K562 (cell line): ENCODE results near the gene HDHD5. TPM values are rescaled to one million over a fixed set of nuclear protein-coding genes. Genes with fewer than 3 reads are reported as not detected.

Experiments
- ATAC-seq: fragments of 200-7000 bp; cut with Tn5 transposase; 3 replicates; pipeline ENCODE4 v1.9.1; 2020; ENCODE audit warnings: moderate library complexity
- BruUV-seq: library from RNA; stranded (reverse); fragments of 400-500 nt; replicated peaks from 2 replicates; lab custom pipeline; 2021; lab: Mats Ljungman, UMichigan
- CTCF ChIA-PET: fragments of 300-600 bp; formaldehyde crosslinking; extraction: SDS; loops from one replicate; lab custom pipeline; 2021; ENCODE audit warnings: low intra/inter-chr PET ratio; lab: Yijun Ruan, JAX
- POLR2A ChIA-PET: fragments of 300-600, 350-650 bp; sonication (Branson Sonifier 250); formaldehyde crosslinking; extraction: SDS; loops from one replicate; lab custom pipeline; 2021; ENCODE audit warnings: antibody characterized with exemption, inconsistent platforms; lab: Yijun Ruan, JAX
- DNase-seq, 4 experiments: peaks; one replicate each; pipeline versions ENCODE4 v3.0.0 to v3.0.0-alpha.2; 2011 to 2018; ENCODE audit warnings: low spot score in 3 of 4, mixed read lengths in 3 of 4; ENCODE audit errors: extremely low read depth in 1 of 4
- FAIRE-seq: peaks from 2 replicates; lab custom pipeline; 2011; peaks lifted over from hg19 to GRCh38; lab: Jason Lieb, UNC
- H2AFZ ChIP-seq: 2 replicates; pipeline ENCODE4 v1.6.0; 2011; ENCODE audit warnings: low read depth, low read length, control low read depth, inconsistent platforms
- H3K27ac ChIP-seq: fragments of 200-600 bp; 3 replicates; pipeline ENCODE4 v1.8.0; 2011; ENCODE audit warnings: low read depth, mild to moderate bottlenecking, control low read depth, inconsistent platforms, low read length, moderate library complexity, mixed read lengths; ENCODE audit errors: extremely low read depth
- H3K27me3 ChIP-seq, 2 experiments: fragments of 300-600 bp in 1 of 2; 2 replicates in 1 of 2; 3 replicates in 1 of 2; pipeline versions ENCODE4 v1.6.0 to v1.8.0; 2011; ENCODE audit warnings: inconsistent platforms in 2 of 2, low read length in 2 of 2, mild to moderate bottlenecking in 1 of 2, mixed read lengths in 1 of 2, moderate library complexity in 1 of 2; ENCODE audit not compliant: control insufficient read depth in 2 of 2, insufficient read depth in 2 of 2
- H3K36me3 ChIP-seq: fragments of 300-600 bp; 3 replicates; pipeline ENCODE4 v1.8.0; 2011; ENCODE audit warnings: mild to moderate bottlenecking, low read length, inconsistent platforms; ENCODE audit not compliant: control insufficient read depth, insufficient read depth
- H3K4me1 ChIP-seq, 2 experiments: fragments of 200-600 bp in 1 of 2; replicated peaks in 1 of 2; 2 replicates in 1 of 2; 3 replicates in 1 of 2; pipeline versions ENCODE4 v1.5.1 to v1.8.0; 2011; ENCODE audit warnings: inconsistent platforms in 2 of 2, low read length in 2 of 2, mild to moderate bottlenecking in 1 of 2, mixed read lengths in 1 of 2, moderate library complexity in 1 of 2; ENCODE audit not compliant: control insufficient read depth in 2 of 2, insufficient read depth in 2 of 2
- H3K4me2 ChIP-seq: 2 replicates; pipeline ENCODE4 v1.6.1; 2011; ENCODE audit warnings: low read length, control low read depth, inconsistent platforms, mixed read lengths; ENCODE audit not compliant: insufficient read depth
- H3K4me3 ChIP-seq: fragments of 200-600 bp; sonication (generic), shearing (Covaris generic); 2 replicates; pipeline ENCODE4 v1.5.1; 2016; ENCODE audit warnings: control low read depth, inconsistent platforms
- H3K79me2 ChIP-seq: fragments of 200-600 bp; 3 replicates; pipeline ENCODE4 v1.8.0; 2011; ENCODE audit warnings: low read length, inconsistent platforms; ENCODE audit not compliant: control insufficient read depth, insufficient read depth
- H3K9ac ChIP-seq, 2 experiments: 2 replicates each; pipeline versions ENCODE4 v1.6.0 to v1.6.1; 2011; ENCODE audit warnings: low read depth in 2 of 2, low read length in 2 of 2, control low read depth in 1 of 2, inconsistent platforms in 1 of 2, mild to moderate bottlenecking in 1 of 2, mixed read lengths in 1 of 2; ENCODE audit not compliant: insufficient read depth in 1 of 2
- H3K9me1 ChIP-seq: one replicate; pipeline ENCODE4 v1.6.0; 2011; ENCODE audit warnings: inconsistent platforms, mild to moderate bottlenecking, low read length, moderate library complexity; ENCODE audit not compliant: control insufficient read depth, insufficient read depth
- H3K9me3 ChIP-seq: replicated peaks from 2 replicates; pipeline ENCODE4 v1.5.1; 2011; ENCODE audit warnings: low read depth, low read length, inconsistent platforms; ENCODE audit not compliant: control insufficient read depth, insufficient read depth
- H4K20me1 ChIP-seq: replicated peaks from 2 replicates; pipeline ENCODE4 v1.6.1; 2011; ENCODE audit warnings: low read length, inconsistent platforms, mixed read lengths; ENCODE audit not compliant: control insufficient read depth, insufficient read depth
- CBFA2T2 ChIP-seq: fragments of 450-650 bp; conservative IDR thresholded peaks from 2 replicates; pipeline ENCODE4 v1.6.1; 2017; ENCODE audit warnings: mild to moderate bottlenecking
- NR2C2 ChIP-seq, 2 experiments: fragments of 200-800 bp in 1 of 2; sonication (Bioruptor generic) in 1 of 2; sonication (generic) in 1 of 2; formaldehyde crosslinking in 1 of 2; IDR thresholded peaks; 2 replicates each; pipeline versions ENCODE4 v1.6.1 to v1.8.0; 2016 to 2022; ENCODE audit warnings: mild to moderate bottlenecking in 1 of 2, missing compliant biosample characterization in 1 of 2, missing genetic modification characterization in 1 of 2, missing genetic modification reagents in 1 of 2
- RHOXF2B ChIP-seq: fragments of 250-450 bp; sonication (Bioruptor Pico); conservative IDR thresholded peaks from 2 replicates; pipeline ENCODE4 v1.5.1; 2021
- SIN3A ChIP-seq, 2 experiments: fragments of 150-350 bp in 1 of 2; IDR thresholded peaks; 2 replicates each; pipeline ENCODE4 v1.6.1; 2011 to 2016; ENCODE audit warnings: borderline replicate concordance in 2 of 2, low read depth in 2 of 2, low read length in 2 of 2, mild to moderate bottlenecking in 2 of 2, moderate library complexity in 2 of 2; ENCODE audit not compliant: control insufficient read depth in 1 of 2
- TGIF2 ChIP-seq: sonication (generic); formaldehyde crosslinking; IDR thresholded peaks from 2 replicates; pipeline ENCODE4 v1.8.1; 2022; ENCODE audit warnings: mild to moderate bottlenecking, missing genetic modification reagents, moderate library complexity
- WHSC1 ChIP-seq: IDR thresholded peaks from one replicate; pipeline ENCODE4 v1.6.1; 2012; ENCODE audit warnings: low read length, control low read depth, inconsistent platforms
- ZNF75A ChIP-seq: fragments of 450-650 bp; formaldehyde crosslinking; IDR thresholded peaks from 2 replicates; pipeline ENCODE4 v1.4.0; 2020; ENCODE audit warnings: mild to moderate bottlenecking
- WGBS: fragments of 100-300 bp; shearing (Covaris generic); methylation state at CpG from one replicate; pipeline ENCODE4 v1.1.6; 2016; ENCODE audit warnings: low coverage, mixed read lengths; ENCODE audit not compliant: insufficient coverage; ENCODE audit errors: missing lambda C conversion rate; 5-methylcytosine and 5-hydroxymethylcytosine counted together
- in situ Hi-C: fragments of 300-500 bp; cut with MboI; formaldehyde crosslinking; loops from 4 replicates; pipeline ENCODE4 v1.15.0; 2018; ENCODE audit warnings: inconsistent platforms, mixed read lengths
- intact Hi-C: fragments of 100-400 bp; cut with micrococcal nuclease; formaldehyde crosslinking; loops from 2 replicates; pipeline ENCODE4 v1.14.2; 2022
- polyA plus RNA-seq, 8 experiments: library from polyadenylated mRNA; depleted of rRNA in 4 of 8; stranded (reverse) in 5 of 8; unstranded in 3 of 8; fragments of >200 nt; fragmentation: Nextera tagmentation in 2 of 8; fragmentation: Illumina TruSeq in 1 of 8; extraction: Ambion mirVana in 2 of 8; extraction: Trizol in 1 of 8; gene quantifications; 2 replicates each; pipeline versions ENCODE4 v1.2.1 to v1.2.3, GENCODE V29; 2011 to 2014; ENCODE audit warnings: inconsistent platforms in 1 of 8, missing spikeins in 1 of 8
- total RNA-seq, 7 experiments: library from RNA; depleted of rRNA in 6 of 7; stranded (reverse); fragments of >200 nt in 6 of 7; fragmentation: Illumina TruSeq in 2 of 7; extraction: Trizol in 2 of 7; gene quantifications; 2 replicates each; pipeline versions ENCODE4 v1.2.1 to v1.2.3, GENCODE V29; 2011 to 2021; ENCODE audit warnings: low replicate concordance in 1 of 7

Gene HDHD5
- total and polyA plus RNA-seq, 9 of the 15 experiments (the other 6 are each of a cell fraction or from before 2014, with no cell fraction given) = 1.6 to 36.6 (median 24.2) TPM

- FAIRE-seq = no peak
- Histone ChIP-seq H3K79me2 (no peaks in the 10 kb centered on the region), H4K20me1 (peaks cover 11% of the 10 kb centered on the region; the same call in 1 of the 2 replicates), H2AFZ (no peak overlapping the region), H3K4me3 (no peak overlapping the region), H3K27ac (no peak overlapping the region), H3K4me2 (no peak overlapping the region), H3K36me3 (peaks cover 50% of the 10 kb centered on the region; the same call in 2 of the 3 replicates), H3K4me1 (no peaks in the 10 kb centered on the region), H3K9ac (no peak overlapping the region), H3K9me1 (no peaks in the 10 kb centered on the region), H3K27me3 (no peaks in the 10 kb centered on the region), H3K9me3 (no peaks in the 10 kb centered on the region)
- no peak for ATAC-seq
- CTCF ChIA-PET = no interaction called here
- in situ Hi-C loops (no loop called here), intact Hi-C loops (no loop called here)
- BruUV-seq = no TSS peak
- WGBS = 70% methylated on average over 9 of the region's 9 CpGs
- POLR2A ChIA-PET = no interaction called here
- TF ChIP-seq TGIF2 (CRISPR knock-in tag) = no peak
- TF ChIP-seq RHOXF2B (CRISPR knock-in tag) = no peak
- TF ChIP-seq SIN3A (IDR thresholded peaks at IDR 0.05; ENCODE audit: borderline replicate concordance in 2 of 2, control insufficient read depth in 1 of 2, low read depth in 2 of 2, low read length in 2 of 2) = no peak
- TF ChIP-seq CBFA2T2 = no peak
- no peak for TF ChIP-seq ZNF75A (CRISPR knock-in tag)
- no peak for TF ChIP-seq WHSC1
- TF ChIP-seq NR2C2 (CRISPR knock-in tag; IDR thresholded peaks at IDR 0.05) = no peak
- no peak for TF ChIP-seq NR2C2 (tag; IDR thresholded peaks at IDR 0.05)
- TF ChIP-seq, all 486 proteins: peak for 0
- no peak for DNase-seq
Observed at GRCh38 chr22:17143101-17143500, 16.0 kb downstream of the HDHD5 start.
